Stimulated activated naive CD8-positive, alpha-beta T cell treated with anti-CD3 and anti-CD28 coated beads, Interleukin-15, amount 100 ng/mL, for 72 hours (primary cell): ENCODE data around the gene BORCS6.

Source experiments
- ATAC-seq: fragments of 150-1000 bp; cut with Tn5 transposase; 2 replicates; pipeline ENCODE4 v1.10.0; 2021; ENCODE audit warnings: mild to moderate bottlenecking, moderate library complexity
- DNase-seq, 2 donors: peaks; one replicate each; pipeline ENCODE4 v3.0.0; 2021 to 2022
- H3K27ac Mint-ChIP-seq, 2 donors: one replicate each; pipeline ENCODE4 v1.8.0; 2022; ENCODE audit warnings: mild to moderate bottlenecking in 2 of 2, mixed read lengths in 2 of 2, moderate library complexity in 2 of 2
- H3K27me3 Mint-ChIP-seq: one replicate; pipeline ENCODE4 v1.8.0; 2022; ENCODE audit warnings: mixed read lengths
- H3K4me1 Mint-ChIP-seq: one replicate; pipeline ENCODE4 v1.8.0; 2022; ENCODE audit warnings: mild to moderate bottlenecking, mixed read lengths
- H3K4me3 Mint-ChIP-seq, 2 donors: one replicate each; pipeline ENCODE4 v1.8.0; 2022; ENCODE audit warnings: mild to moderate bottlenecking in 2 of 2, mixed read lengths in 2 of 2, moderate library complexity in 1 of 2
- H3K9me3 Mint-ChIP-seq, 2 donors: one replicate each; pipeline ENCODE4 v1.8.0; 2022; ENCODE audit warnings: mixed read lengths in 2 of 2

The BORCS6 gene

GRCh38 chr17:8189711-8190477, at the start of gene BORCS6:
Gene BORCS6, minus strand, starts transcription at chr17:8190180. Its CDS starts 40 bp downstream, at chr17:8190140.
- Mint-ChIP-seq H3K27me3 (no peaks in the 10 kb centered on the region), H3K4me3 (no peak within 1 kb of the TSS), H3K27ac (peak within 1 kb of the TSS; percentile 93 to 98), H3K4me1 (no peaks in the 10 kb centered on the region), H3K9me3 (no peaks in the 10 kb centered on the region)
- DNase-seq = peak; percentile 93 to 97
- ATAC-seq = peak; percentile 73

GRCh38 chr17:8237886-8238285, 47.9 kb upstream of the BORCS6 start:
- Mint-ChIP-seq H3K9me3 (no peaks in the 10 kb centered on the region), H3K27me3 (no peaks in the 10 kb centered on the region), H3K27ac (peak overlapping the region in 1 of 2 donors; percentile 85), H3K4me1 (peaks cover 16% of the 10 kb centered on the region), H3K4me3 (no peak overlapping the region)
- no peak for ATAC-seq
- no peak for DNase-seq

- no peaks in the 10 kb centered on the region for H3K27me3 Mint-ChIP-seq
- H3K4me3 Mint-ChIP-seq = no peak overlapping the region
- H3K27ac Mint-ChIP-seq = peak overlapping the region in 1 of 2 donors; percentile 0
- ATAC-seq (no peak), DNase-seq (no peak)
- no peaks in the 10 kb centered on the region for H3K9me3 Mint-ChIP-seq
- peaks cover 11% of the 10 kb centered on the region for H3K4me1 Mint-ChIP-seq
Measured at GRCh38 chr17:8237175-8237574, 47.2 kb upstream of the BORCS6 start.

GRCh38 chr17:8235676-8236075, 45.7 kb upstream of the BORCS6 start:
- ATAC-seq (no peak), DNase-seq (no peak)
- no peaks in the 10 kb centered on the region for H3K27me3 Mint-ChIP-seq
- H3K4me1 Mint-ChIP-seq = peaks cover 11% of the 10 kb centered on the region
- H3K27ac Mint-ChIP-seq = no peak overlapping the region
- H3K9me3 Mint-ChIP-seq = no peaks in the 10 kb centered on the region
- no peak overlapping the region for H3K4me3 Mint-ChIP-seq

- H3K9me3 Mint-ChIP-seq = no peaks in the 10 kb centered on the region
- H3K4me1 Mint-ChIP-seq = peaks cover 11% of the 10 kb centered on the region
- H3K4me3 Mint-ChIP-seq = no peak overlapping the region
- no peak for DNase-seq
- no peak for ATAC-seq
- peak overlapping the region in 1 of 2 donors; percentile 56 for H3K27ac Mint-ChIP-seq
- no peaks in the 10 kb centered on the region for H3K27me3 Mint-ChIP-seq
Measured at GRCh38 chr17:8234361-8235270, 44.6 kb upstream of the BORCS6 start.

GRCh38 chr17:8231701-8232100, 41.7 kb upstream of the BORCS6 start:
- no peaks in the 10 kb centered on the region for H3K9me3 Mint-ChIP-seq
- no peaks in the 10 kb centered on the region for H3K27me3 Mint-ChIP-seq
- H3K4me1 Mint-ChIP-seq = peaks cover 11% of the 10 kb centered on the region
- no peak overlapping the region for H3K27ac Mint-ChIP-seq
- no peak for DNase-seq
- ATAC-seq = no peak
- H3K4me3 Mint-ChIP-seq = no peak overlapping the region

GRCh38 chr17:8227238-8227581, 37.2 kb upstream of the BORCS6 start:
- ATAC-seq (no peak), DNase-seq (no peak)
- H3K4me3 Mint-ChIP-seq = peak overlapping the region; percentile 42 to 58
- peak overlapping the region; percentile 85 to 96 for H3K27ac Mint-ChIP-seq
- peaks cover 50% of the 10 kb centered on the region for H3K4me1 Mint-ChIP-seq
- no peaks in the 10 kb centered on the region for H3K9me3 Mint-ChIP-seq
- H3K27me3 Mint-ChIP-seq = no peaks in the 10 kb centered on the region

GRCh38 chr17:8226536-8227237, 36.7 kb upstream of the BORCS6 start:
- DNase-seq = peak; percentile 33 to 69
- Mint-ChIP-seq H3K4me3 (peak overlapping the region; percentile 58), H3K4me1 (peaks cover 55% of the 10 kb centered on the region), H3K9me3 (no peaks in the 10 kb centered on the region), H3K27me3 (no peaks in the 10 kb centered on the region), H3K27ac (peak overlapping the region; percentile 85 to 96)
- ATAC-seq = no peak

- no peaks in the 10 kb centered on the region for H3K9me3 Mint-ChIP-seq
- DNase-seq (peak; percentile 67 to 86), ATAC-seq (peak; percentile 18)
- peaks cover 62% of the 10 kb centered on the region for H3K4me1 Mint-ChIP-seq
- H3K4me3 Mint-ChIP-seq = peak overlapping the region; percentile 58
- H3K27me3 Mint-ChIP-seq = no peaks in the 10 kb centered on the region
- H3K27ac Mint-ChIP-seq = peak overlapping the region; percentile 85 to 96
Measured at GRCh38 chr17:8225813-8226535, 36.0 kb upstream of the BORCS6 start.

- H3K4me1 Mint-ChIP-seq = peaks cover 68% of the 10 kb centered on the region
- peak overlapping the region; percentile 25 to 88 for H3K4me3 Mint-ChIP-seq
- no peaks in the 10 kb centered on the region for H3K27me3 Mint-ChIP-seq
- DNase-seq (no peak), ATAC-seq (no peak)
- peak overlapping the region in 1 of 2 donors; percentile 51 for H3K27ac Mint-ChIP-seq
- H3K9me3 Mint-ChIP-seq = no peaks in the 10 kb centered on the region
Measured at GRCh38 chr17:8224891-8225812, 35.2 kb upstream of the BORCS6 start.

- Mint-ChIP-seq H3K4me1 (peaks cover 75% of the 10 kb centered on the region), H3K4me3 (peak overlapping the region; percentile 88 to 96), H3K27me3 (no peaks in the 10 kb centered on the region), H3K9me3 (no peaks in the 10 kb centered on the region), H3K27ac (peak overlapping the region; percentile 93 to 100)
- DNase-seq (peak; percentile 60 to 72), ATAC-seq (peak; percentile 13)
Measured at GRCh38 chr17:8223356-8224126, 33.6 kb upstream of the BORCS6 start.

GRCh38 chr17:8222630-8223355, 32.8 kb upstream of the BORCS6 start:
- Mint-ChIP-seq H3K9me3 (no peaks in the 10 kb centered on the region), H3K27ac (peak overlapping the region; percentile 93 to 100), H3K4me3 (peak overlapping the region; percentile 88 to 96), H3K27me3 (no peaks in the 10 kb centered on the region), H3K4me1 (peaks cover 80% of the 10 kb centered on the region)
- peak; percentile 92 for DNase-seq
- ATAC-seq = peak; percentile 60

- no peaks in the 10 kb centered on the region for H3K27me3 Mint-ChIP-seq
- H3K4me3 Mint-ChIP-seq = peak overlapping the region; percentile 88 to 96
- DNase-seq (no peak), ATAC-seq (no peak)
- no peaks in the 10 kb centered on the region for H3K9me3 Mint-ChIP-seq
- peaks cover 76% of the 10 kb centered on the region for H3K4me1 Mint-ChIP-seq
- peak overlapping the region; percentile 93 to 100 for H3K27ac Mint-ChIP-seq
Measured at GRCh38 chr17:8222380-8222629, 32.3 kb upstream of the BORCS6 start.
